ENCODE data around the gene GALE. TPM values are rescaled to one million over a fixed set of nuclear protein-coding genes. Genes with fewer than 3 reads are reported as not detected.

Gene GALE
- total and polyA plus RNA-seq, 2 of the 13 experiments (the other 11 are each of a cell fraction or from before 2014, with no cell fraction given): 85.2 to 88.4 TPM

GRCh38 chr1:23777979-23778814, 22.4 kb downstream of the GALE start, which contains the start of gene PITHD1 (continued):
- TF ChIP-seq ZNF7 (CRISPR knock-in tag; IDR thresholded peaks at IDR 0.05) (no peak), ZNF652 (CRISPR knock-in tag; IDR thresholded peaks at IDR 0.05; ENCODE audit: borderline replicate concordance, low read depth) (no peak), RFXANK (CRISPR knock-in tag; IDR thresholded peaks at IDR 0.05) (no peak), TFDP2 (CRISPR knock-in tag; IDR thresholded peaks at IDR 0.05) (peak; percentile 69), REPIN1 (CRISPR knock-in tag; IDR thresholded peaks at IDR 0.05; ENCODE audit: borderline replicate concordance, low read depth) (peak; percentile 68), KMT2A (CRISPR knock-in tag; IDR thresholded peaks at IDR 0.05) (peak; percentile 81), HOXA5 (CRISPR knock-in tag; IDR thresholded peaks at IDR 0.05) (peak; percentile 57; the same call in 1 of the 2 replicates), NR2F2 (IDR thresholded peaks at IDR 0.05; ENCODE audit: borderline replicate concordance, low read depth) (0 out of 2 replicates have a peak, but pooled peaks have one; percentile 21), ZNF18 (CRISPR knock-in tag; IDR thresholded peaks at IDR 0.05; ENCODE audit: insufficient replicate concordance) (no peak), ZNF12 (CRISPR knock-in tag; IDR thresholded peaks at IDR 0.05) (peak; percentile 50; the same call in 1 of the 2 replicates), NFE2L2 (IDR thresholded peaks at IDR 0.05; ENCODE audit: low read length) (no peak), ASH2L (IDR thresholded peaks at IDR 0.05; ENCODE audit: insufficient read length, low read depth, low read length) (peak; percentile 72), ZNF230 (CRISPR knock-in tag; IDR thresholded peaks at IDR 0.05) (0 out of 2 replicates have a peak, but pooled peaks have one; percentile 38), RORA (CRISPR knock-in tag; IDR thresholded peaks at IDR 0.05) (no peak)
- TF ChIP-seq, protein P1, sequence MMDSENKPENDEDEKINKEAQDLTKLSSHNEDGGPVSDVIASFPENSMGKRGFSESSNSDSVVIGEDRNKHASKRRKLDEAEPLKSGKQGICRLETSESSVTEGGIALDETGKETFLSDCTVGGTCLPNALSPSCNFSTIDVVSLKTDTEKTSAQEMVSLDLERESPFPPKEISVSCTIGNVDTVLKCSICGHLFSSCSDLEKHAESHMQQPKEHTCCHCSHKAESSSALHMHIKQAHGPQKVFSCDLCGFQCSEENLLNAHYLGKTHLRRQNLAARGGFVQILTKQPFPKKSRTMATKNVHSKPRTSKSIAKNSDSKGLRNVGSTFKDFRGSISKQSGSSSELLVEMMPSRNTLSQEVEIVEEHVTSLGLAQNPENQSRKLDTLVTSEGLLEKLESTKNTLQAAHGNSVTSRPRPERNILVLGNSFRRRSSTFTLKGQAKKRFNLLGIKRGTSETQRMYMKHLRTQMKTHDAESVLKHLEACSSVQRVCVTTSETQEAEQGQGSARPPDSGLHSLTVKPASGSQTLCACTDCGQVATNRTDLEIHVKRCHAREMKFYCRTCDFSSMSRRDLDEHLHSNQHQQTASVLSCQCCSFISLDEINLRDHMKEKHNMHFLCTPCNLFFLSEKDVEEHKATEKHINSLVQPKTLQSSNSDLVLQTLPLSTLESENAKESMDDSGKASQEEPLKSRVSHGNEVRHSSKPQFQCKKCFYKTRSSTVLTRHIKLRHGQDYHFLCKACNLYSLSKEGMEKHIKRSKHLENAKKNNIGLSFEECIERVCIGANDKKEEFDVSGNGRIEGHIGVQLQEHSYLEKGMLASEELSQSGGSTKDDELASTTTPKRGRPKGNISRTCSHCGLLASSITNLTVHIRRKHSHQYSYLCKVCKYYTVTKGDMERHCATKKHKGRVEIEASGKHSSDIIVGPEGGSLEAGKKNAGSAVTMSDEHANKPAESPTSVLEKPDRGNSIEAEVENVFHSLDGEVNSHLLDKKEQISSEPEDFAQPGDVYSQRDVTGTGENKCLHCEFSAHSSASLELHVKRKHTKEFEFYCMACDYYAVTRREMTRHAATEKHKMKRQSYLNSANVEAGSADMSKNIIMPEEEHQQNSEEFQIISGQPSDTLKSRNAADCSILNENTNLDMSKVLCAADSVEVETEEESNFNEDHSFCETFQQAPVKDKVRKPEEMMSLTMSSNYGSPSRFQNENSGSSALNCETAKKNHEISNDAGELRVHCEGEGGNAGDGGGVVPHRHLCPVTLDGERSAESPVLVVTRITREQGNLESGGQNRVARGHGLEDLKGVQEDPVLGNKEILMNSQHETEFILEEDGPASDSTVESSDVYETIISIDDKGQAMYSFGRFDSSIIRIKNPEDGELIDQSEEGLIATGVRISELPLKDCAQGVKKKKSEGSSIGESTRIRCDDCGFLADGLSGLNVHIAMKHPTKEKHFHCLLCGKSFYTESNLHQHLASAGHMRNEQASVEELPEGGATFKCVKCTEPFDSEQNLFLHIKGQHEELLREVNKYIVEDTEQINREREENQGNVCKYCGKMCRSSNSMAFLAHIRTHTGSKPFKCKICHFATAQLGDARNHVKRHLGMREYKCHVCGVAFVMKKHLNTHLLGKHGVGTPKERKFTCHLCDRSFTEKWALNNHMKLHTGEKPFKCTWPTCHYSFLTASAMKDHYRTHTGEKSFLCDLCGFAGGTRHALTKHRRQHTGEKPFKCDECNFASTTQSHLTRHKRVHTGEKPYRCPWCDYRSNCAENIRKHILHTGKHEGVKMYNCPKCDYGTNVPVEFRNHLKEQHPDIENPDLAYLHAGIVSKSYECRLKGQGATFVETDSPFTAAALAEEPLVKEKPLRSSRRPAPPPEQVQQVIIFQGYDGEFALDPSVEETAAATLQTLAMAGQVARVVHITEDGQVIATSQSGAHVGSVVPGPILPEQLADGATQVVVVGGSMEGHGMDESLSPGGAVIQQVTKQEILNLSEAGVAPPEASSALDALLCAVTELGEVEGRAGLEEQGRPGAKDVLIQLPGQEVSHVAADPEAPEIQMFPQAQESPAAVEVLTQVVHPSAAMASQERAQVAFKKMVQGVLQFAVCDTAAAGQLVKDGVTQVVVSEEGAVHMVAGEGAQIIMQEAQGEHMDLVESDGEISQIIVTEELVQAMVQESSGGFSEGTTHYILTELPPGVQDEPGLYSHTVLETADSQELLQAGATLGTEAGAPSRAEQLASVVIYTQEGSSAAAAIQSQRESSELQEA (CRISPR knock-in tag; IDR thresholded peaks at IDR 0.05; ENCODE audit: not compliant biosample characterization): no peak
